Measurements from ENCODE around the gene SMAP1.

SMAP1 gene

DNA sequence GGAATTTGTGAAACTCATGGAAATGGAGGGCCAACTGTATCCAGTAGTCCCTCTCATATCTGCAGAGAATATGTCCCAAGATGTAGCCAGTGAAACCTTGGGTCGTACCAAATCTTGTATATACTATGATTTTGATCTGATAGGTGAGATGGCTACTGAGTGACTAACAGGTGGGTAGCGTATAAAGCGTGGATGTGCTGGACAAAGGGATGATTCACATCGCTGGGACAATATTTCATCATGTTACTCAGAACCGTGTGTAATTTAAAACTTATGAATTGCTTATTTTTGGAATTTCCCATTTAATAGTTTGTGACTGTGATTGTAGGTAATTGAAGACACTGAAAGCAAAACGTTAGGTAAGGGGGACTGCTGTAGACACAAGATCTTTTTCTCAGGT lies 144.1 kb downstream of the SMAP1 start:
- Histone ChIP-seq H3K4me1 (ENCODE audit: control insufficient read depth in 1 of 2, insufficient read depth in 1 of 2, low read depth in 1 of 2, low read length in 1 of 2) (no peaks in the 10 kb centered on the region), H3K36me3 (peaks cover 3% of the 10 kb centered on the region), H3K27me3 (no peaks in the 10 kb centered on the region), H3K27ac (no peak overlapping the region), H3K4me3 (ENCODE audit: low read depth in 1 of 2, low read length in 1 of 2) (no peak overlapping the region), H3K9me3 (no peaks in the 10 kb centered on the region)
- TF ChIP-seq, protein P1, sequence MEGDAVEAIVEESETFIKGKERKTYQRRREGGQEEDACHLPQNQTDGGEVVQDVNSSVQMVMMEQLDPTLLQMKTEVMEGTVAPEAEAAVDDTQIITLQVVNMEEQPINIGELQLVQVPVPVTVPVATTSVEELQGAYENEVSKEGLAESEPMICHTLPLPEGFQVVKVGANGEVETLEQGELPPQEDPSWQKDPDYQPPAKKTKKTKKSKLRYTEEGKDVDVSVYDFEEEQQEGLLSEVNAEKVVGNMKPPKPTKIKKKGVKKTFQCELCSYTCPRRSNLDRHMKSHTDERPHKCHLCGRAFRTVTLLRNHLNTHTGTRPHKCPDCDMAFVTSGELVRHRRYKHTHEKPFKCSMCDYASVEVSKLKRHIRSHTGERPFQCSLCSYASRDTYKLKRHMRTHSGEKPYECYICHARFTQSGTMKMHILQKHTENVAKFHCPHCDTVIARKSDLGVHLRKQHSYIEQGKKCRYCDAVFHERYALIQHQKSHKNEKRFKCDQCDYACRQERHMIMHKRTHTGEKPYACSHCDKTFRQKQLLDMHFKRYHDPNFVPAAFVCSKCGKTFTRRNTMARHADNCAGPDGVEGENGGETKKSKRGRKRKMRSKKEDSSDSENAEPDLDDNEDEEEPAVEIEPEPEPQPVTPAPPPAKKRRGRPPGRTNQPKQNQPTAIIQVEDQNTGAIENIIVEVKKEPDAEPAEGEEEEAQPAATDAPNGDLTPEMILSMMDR (IDR thresholded peaks at IDR 0.05): no peak

DNA sequence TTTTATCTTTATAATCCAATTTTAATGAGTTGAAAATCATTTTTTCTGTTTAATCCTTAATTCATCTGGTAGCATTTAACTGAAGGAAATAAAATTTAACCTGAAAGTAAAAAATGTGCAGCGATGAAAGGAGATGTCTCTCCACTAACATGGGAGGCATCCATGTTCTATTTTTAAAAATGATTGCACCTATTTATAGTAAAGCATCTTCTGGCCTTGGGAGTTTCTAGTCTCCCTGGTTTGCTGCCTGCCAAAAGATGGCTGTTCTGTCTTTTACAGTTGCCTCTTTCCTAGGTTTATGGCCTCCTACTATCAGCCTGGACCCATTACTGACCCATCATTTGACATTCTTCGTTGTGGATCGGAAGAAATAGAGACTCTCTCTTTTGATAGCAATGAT lies 146.2 kb downstream of the SMAP1 start:
- H3K9me3 ChIP-seq: no peaks in the 10 kb centered on the region
- TF ChIP-seq, protein P1 (IDR thresholded peaks at IDR 0.05): no peak
- H3K27me3 ChIP-seq: no peaks in the 10 kb centered on the region
- peaks cover 3% of the 10 kb centered on the region for H3K36me3 ChIP-seq
- no peak overlapping the region for H3K4me3 ChIP-seq (ENCODE audit: low read depth in 1 of 2, low read length in 1 of 2)
- H3K4me1 ChIP-seq (ENCODE audit: control insufficient read depth in 1 of 2, insufficient read depth in 1 of 2, low read depth in 1 of 2, low read length in 1 of 2): no peaks in the 10 kb centered on the region
- no peak overlapping the region for H3K27ac ChIP-seq

DNA sequence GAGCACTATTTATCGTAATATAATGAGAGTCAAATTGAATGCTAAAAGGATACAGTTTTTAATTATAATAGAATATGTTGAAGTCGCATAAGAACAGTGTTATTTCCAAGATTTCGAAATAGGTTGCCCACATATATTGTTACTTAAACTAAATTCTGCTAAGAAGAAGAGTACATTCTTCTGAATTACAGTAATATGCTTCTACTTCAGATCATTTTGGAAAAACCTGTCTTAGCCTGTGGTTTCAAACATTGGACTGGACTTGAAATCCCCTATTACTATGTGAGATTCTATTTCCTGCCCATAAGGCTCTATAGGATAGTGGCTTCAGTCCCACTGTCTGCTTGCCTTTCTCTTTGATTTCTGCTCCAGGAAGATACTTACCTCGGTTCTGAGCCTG lies 152.0 kb downstream of the SMAP1 start:
- H3K4me3 ChIP-seq (ENCODE audit: low read depth in 1 of 2, low read length in 1 of 2): no peak overlapping the region

DNA sequence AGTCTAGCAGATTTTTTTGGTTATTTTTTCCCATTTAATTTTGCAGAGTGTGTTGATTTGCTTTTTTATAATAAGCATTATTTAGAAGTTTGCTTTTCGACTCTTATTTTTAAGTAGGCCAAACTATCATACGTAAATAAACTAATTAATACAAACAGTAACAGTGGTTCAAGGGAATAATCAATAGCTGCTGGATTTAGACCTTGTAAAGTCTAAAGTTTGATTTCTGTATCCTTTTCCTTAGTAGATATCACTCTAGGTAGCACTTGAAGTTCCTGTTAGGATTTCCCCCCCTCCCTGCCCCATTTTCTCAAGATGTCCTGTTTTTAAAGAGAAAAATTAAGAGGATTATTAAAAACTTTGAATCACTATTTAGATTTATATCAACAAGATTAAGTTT lies 153.1 kb downstream of the SMAP1 start:
- H3K27me3 ChIP-seq: no peaks in the 10 kb centered on the region
- H3K27ac ChIP-seq: no peak overlapping the region
- TF ChIP-seq, protein P1 (IDR thresholded peaks at IDR 0.05): no peak

More for the DNA sequence above, 152.0 kb downstream of the SMAP1 start:
- Histone ChIP-seq H3K9me3 (peaks cover 6% of the 10 kb centered on the region), H3K36me3 (peaks cover under 1% of the 10 kb centered on the region), H3K27me3 (no peaks in the 10 kb centered on the region), H3K4me1 (ENCODE audit: control insufficient read depth in 1 of 2, insufficient read depth in 1 of 2, low read depth in 1 of 2, low read length in 1 of 2) (no peaks in the 10 kb centered on the region), H3K27ac (no peak overlapping the region)
- TF ChIP-seq, protein P1 (IDR thresholded peaks at IDR 0.05): no peak

DNA sequence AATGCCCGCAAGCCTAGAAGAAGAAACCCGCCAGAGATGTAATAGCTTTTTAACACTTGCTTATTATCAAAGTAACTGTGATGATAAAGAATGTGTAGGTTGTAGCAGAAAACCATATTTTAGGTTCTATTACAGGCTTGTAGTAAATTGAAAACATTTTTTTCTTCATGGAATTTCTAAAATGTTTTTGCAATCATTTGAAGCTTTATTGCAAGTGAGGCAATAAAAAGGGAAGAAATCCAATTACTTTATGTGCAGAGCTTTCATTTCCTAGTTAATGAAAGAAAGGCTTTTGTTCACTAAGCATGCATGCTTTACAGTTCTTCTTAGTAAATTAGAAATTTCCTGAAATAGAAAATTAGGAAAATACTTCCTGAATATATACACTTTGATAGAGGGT lies 154.1 kb downstream of the SMAP1 start:
- no peaks in the 10 kb centered on the region for H3K36me3 ChIP-seq
- H3K27ac ChIP-seq: no peak overlapping the region
- TF ChIP-seq, protein P1 (IDR thresholded peaks at IDR 0.05): no peak
- H3K27me3 ChIP-seq: no peaks in the 10 kb centered on the region
- H3K9me3 ChIP-seq: peaks cover 6% of the 10 kb centered on the region
- no peaks in the 10 kb centered on the region for H3K4me1 ChIP-seq (ENCODE audit: control insufficient read depth in 1 of 2, insufficient read depth in 1 of 2, low read depth in 1 of 2, low read length in 1 of 2)
- H3K4me3 ChIP-seq (ENCODE audit: low read depth in 1 of 2, low read length in 1 of 2): no peak overlapping the region

More for the DNA sequence above, 153.1 kb downstream of the SMAP1 start:
- Histone ChIP-seq H3K4me1 (ENCODE audit: control insufficient read depth in 1 of 2, insufficient read depth in 1 of 2, low read depth in 1 of 2, low read length in 1 of 2) (no peaks in the 10 kb centered on the region), H3K36me3 (no peaks in the 10 kb centered on the region), H3K4me3 (ENCODE audit: low read depth in 1 of 2, low read length in 1 of 2) (no peak overlapping the region), H3K9me3 (peaks cover 6% of the 10 kb centered on the region)

DNA sequence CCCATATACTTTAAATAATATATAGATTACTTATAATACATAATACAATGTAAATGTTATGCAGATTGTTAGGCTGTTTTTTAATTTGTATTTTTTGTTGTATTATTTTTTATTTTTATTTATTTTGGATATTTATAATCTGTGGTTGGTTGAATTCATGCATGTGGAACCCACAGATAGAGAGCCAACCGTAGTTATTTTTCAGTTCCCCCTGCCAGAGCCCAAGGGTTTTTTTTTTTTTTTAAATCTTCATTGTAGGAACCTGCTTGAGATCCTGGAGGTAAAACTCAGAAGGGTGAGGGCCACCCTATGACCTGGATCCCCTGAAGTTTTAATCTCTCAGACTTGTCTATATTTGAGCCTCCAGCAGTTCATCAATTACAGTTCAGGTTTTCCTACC lies 156.0 kb downstream of the SMAP1 start:
- Histone ChIP-seq H3K27ac (no peak overlapping the region), H3K4me3 (ENCODE audit: low read depth in 1 of 2, low read length in 1 of 2) (no peak overlapping the region), H3K4me1 (ENCODE audit: control insufficient read depth in 1 of 2, insufficient read depth in 1 of 2, low read depth in 1 of 2, low read length in 1 of 2) (no peaks in the 10 kb centered on the region), H3K27me3 (no peaks in the 10 kb centered on the region), H3K9me3 (peaks cover 6% of the 10 kb centered on the region), H3K36me3 (no peaks in the 10 kb centered on the region)
- TF ChIP-seq, protein P1 (IDR thresholded peaks at IDR 0.05): no peak

Measured in neutrophil (primary cell).